Omental fat pad (tissue), 4 donors: ENCODE measurements around the gene ERAP2. TPM values are rescaled to one million over a fixed set of nuclear protein-coding genes. Genes with fewer than 3 reads are reported as not detected.

ENCODE experiments used
- ATAC-seq: fragments of 150-250 bp; one replicate; pipeline ENCODE4 v1.9.1; 2016; ENCODE audit warnings: mild to moderate bottlenecking, moderate library complexity; ENCODE audit not compliant: low FRiP score
- DNase-seq: peaks from one replicate; pipeline ENCODE4 v3.0.0-alpha.2; 2019; ENCODE audit warnings: low spot score
- total RNA-seq, 4 donors: library from RNA; depleted of rRNA; stranded (reverse); fragments of >200 nt; gene quantifications; one replicate each; pipeline ENCODE4 v1.1.0, GENCODE V29; 2016
- TF ChIP-seq, protein P1 (sequence below), 3 donors: fragments of 450-650 bp; IDR thresholded peaks; one replicate each; pipeline ENCODE4 v1.5.1; 2016 to 2017; ENCODE audit warnings: antibody characterized with exemption in 3 of 3, mild to moderate bottlenecking in 3 of 3, moderate library complexity in 2 of 3

Gene ERAP2
- total RNA-seq, 4 donors from 2014 or later, result 15.1 to 57.4 (median 16.9) TPM

- DNase-seq (peak; percentile 70), ATAC-seq (peak; percentile 91)
- TF ChIP-seq, protein P1, sequence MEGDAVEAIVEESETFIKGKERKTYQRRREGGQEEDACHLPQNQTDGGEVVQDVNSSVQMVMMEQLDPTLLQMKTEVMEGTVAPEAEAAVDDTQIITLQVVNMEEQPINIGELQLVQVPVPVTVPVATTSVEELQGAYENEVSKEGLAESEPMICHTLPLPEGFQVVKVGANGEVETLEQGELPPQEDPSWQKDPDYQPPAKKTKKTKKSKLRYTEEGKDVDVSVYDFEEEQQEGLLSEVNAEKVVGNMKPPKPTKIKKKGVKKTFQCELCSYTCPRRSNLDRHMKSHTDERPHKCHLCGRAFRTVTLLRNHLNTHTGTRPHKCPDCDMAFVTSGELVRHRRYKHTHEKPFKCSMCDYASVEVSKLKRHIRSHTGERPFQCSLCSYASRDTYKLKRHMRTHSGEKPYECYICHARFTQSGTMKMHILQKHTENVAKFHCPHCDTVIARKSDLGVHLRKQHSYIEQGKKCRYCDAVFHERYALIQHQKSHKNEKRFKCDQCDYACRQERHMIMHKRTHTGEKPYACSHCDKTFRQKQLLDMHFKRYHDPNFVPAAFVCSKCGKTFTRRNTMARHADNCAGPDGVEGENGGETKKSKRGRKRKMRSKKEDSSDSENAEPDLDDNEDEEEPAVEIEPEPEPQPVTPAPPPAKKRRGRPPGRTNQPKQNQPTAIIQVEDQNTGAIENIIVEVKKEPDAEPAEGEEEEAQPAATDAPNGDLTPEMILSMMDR (IDR thresholded peaks at IDR 0.05), result no peak
Measured at GRCh38 chr5:96935559-96936430, 59.5 kb downstream of the ERAP2 start, which contains the start of gene LNPEP. Gene LNPEP (plus strand): TSS chr5:96936080. CDS start chr5:96936156, 76 bp downstream.

- DNase-seq (no peak), ATAC-seq (peak; percentile 15)
- TF ChIP-seq, protein P1 (IDR thresholded peaks at IDR 0.05), result no peak
Measured at GRCh38 chr5:96936431-96937320, 60.4 kb downstream of the ERAP2 start.

- DNase-seq, result no peak
- no peak for ATAC-seq
- TF ChIP-seq, protein P1 (IDR thresholded peaks at IDR 0.05), result no peak
Measured at GRCh38 chr5:96940586-96940985, 64.3 kb downstream of the ERAP2 start.

- no peak for DNase-seq
- TF ChIP-seq, protein P1 (IDR thresholded peaks at IDR 0.05), result no peak
- no peak for ATAC-seq
Measured at GRCh38 chr5:96941140-96941539, 64.8 kb downstream of the ERAP2 start.

GRCh38 chr5:96942078-96942477 is 65.8 kb downstream of the ERAP2 start:
- TF ChIP-seq, protein P1 (IDR thresholded peaks at IDR 0.05), result no peak
- ATAC-seq (no peak), DNase-seq (no peak)

GRCh38 chr5:96942911-96943310 is 66.6 kb downstream of the ERAP2 start:
- DNase-seq (no peak), ATAC-seq (no peak)
- TF ChIP-seq, protein P1 (IDR thresholded peaks at IDR 0.05), result no peak
